NCI-H1436 (cell line): Measurements from ENCODE around the gene EPSTI1.
"Not testable (repeated sequence)": the region's sequence is repeated elsewhere in the genome, so short reads cannot be mapped to it uniquely, and the experiment has no call there.

Source experiments
- DNase-seq: peaks from one replicate; lab custom pipeline; 2025; lab: John Stamatoyannopoulos, UW

EPSTI1 gene

GRCh38 chr13:42991898-42992763, at the start of gene EPSTI1:
Gene EPSTI1, minus strand, starts transcription at chr13:42992241. Its CDS starts 76 bp downstream, at chr13:42992165.
- no peak for DNase-seq

GRCh38 chr13:43041369-43041921, 49.4 kb upstream of the EPSTI1 start:
- DNase-seq = no peak

- DNase-seq = not testable (repeated sequence)
These were observed 48.7 kb upstream of the EPSTI1 start for GRCh38 chr13:43040581-43041368.

GRCh38 chr13:43039966-43040365, 47.9 kb upstream of the EPSTI1 start:
- no peak for DNase-seq

GRCh38 chr13:43036351-43037250, 44.6 kb upstream of the EPSTI1 start:
- DNase-seq = no peak

- no peak for DNase-seq
These were observed 41.0 kb upstream of the EPSTI1 start for GRCh38 chr13:43033038-43033437.

- DNase-seq = no peak
These were observed 39.8 kb upstream of the EPSTI1 start for GRCh38 chr13:43031881-43032280.

- no peak for DNase-seq
These were observed 38.5 kb upstream of the EPSTI1 start for GRCh38 chr13:43030548-43030947.

GRCh38 chr13:43026262-43026661, 34.2 kb upstream of the EPSTI1 start:
- no peak for DNase-seq

- no peak for DNase-seq
These were observed 31.4 kb upstream of the EPSTI1 start, which contains the start of gene DNAJC15 for GRCh38 chr13:43023289-43023963. Gene DNAJC15, plus strand, starts transcription at chr13:43023586. Its CDS starts 41 bp downstream, at chr13:43023627.

- no peak for DNase-seq
These were observed 30.9 kb upstream of the EPSTI1 start for GRCh38 chr13:43022934-43023288.

- no peak for DNase-seq
These were observed 30.1 kb upstream of the EPSTI1 start for GRCh38 chr13:43021926-43022670.

- DNase-seq = no peak
These were observed 28.8 kb upstream of the EPSTI1 start for GRCh38 chr13:43020794-43021193.

GRCh38 chr13:43019811-43020210, 27.8 kb upstream of the EPSTI1 start:
- no peak for DNase-seq

GRCh38 chr13:43016226-43016625, 24.2 kb upstream of the EPSTI1 start:
- no peak for DNase-seq

GRCh38 chr13:43014162-43014561, 22.1 kb upstream of the EPSTI1 start:
- no peak for DNase-seq

GRCh38 chr13:43009506-43009905, 17.5 kb upstream of the EPSTI1 start:
- DNase-seq = no peak

- no peak for DNase-seq
These were observed 16.6 kb upstream of the EPSTI1 start for GRCh38 chr13:43008596-43008995.

- DNase-seq = no peak
These were observed 15.0 kb upstream of the EPSTI1 start for GRCh38 chr13:43006893-43007631.
